ENCODE measurements around the gene SLC16A3.
"Not testable (repeated sequence)": the region's sequence is repeated elsewhere in the genome, so short reads cannot be mapped to it uniquely, and the experiment has no call there.

SLC16A3 gene

GRCh38 chr17:82247856-82248671, 19.2 kb downstream of the SLC16A3 start:
- no peak for TF ChIP-seq CTCF (IDR thresholded peaks at IDR 0.05; ENCODE audit: low read depth, low read length)
- no peak for DNase-seq (ENCODE audit: extremely low read depth, low read depth)

GRCh38 chr17:82248815-82249674, 20.2 kb downstream of the SLC16A3 start:
- no peak for TF ChIP-seq CTCF (IDR thresholded peaks at IDR 0.05; ENCODE audit: low read depth, low read length)
- DNase-seq (ENCODE audit: extremely low read depth, low read depth) = no peak

GRCh38 chr17:82249896-82250581, 21.2 kb downstream of the SLC16A3 start:
- DNase-seq (ENCODE audit: extremely low read depth, low read depth) = no peak

GRCh38 chr17:82250868-82251500, 22.1 kb downstream of the SLC16A3 start:
- TF ChIP-seq CTCF (IDR thresholded peaks at IDR 0.05; ENCODE audit: low read depth, low read length) = no peak
- no peak for DNase-seq (ENCODE audit: extremely low read depth, low read depth)

More at GRCh38 chr17:82249896-82250581, 21.2 kb downstream of the SLC16A3 start:
- no peak for TF ChIP-seq CTCF (IDR thresholded peaks at IDR 0.05; ENCODE audit: low read depth, low read length)

GRCh38 chr17:82252511-82253178, 23.8 kb downstream of the SLC16A3 start:
- DNase-seq (ENCODE audit: extremely low read depth, low read depth) = no peak
- TF ChIP-seq CTCF (IDR thresholded peaks at IDR 0.05; ENCODE audit: low read depth, low read length) = no peak

- no peak for DNase-seq (ENCODE audit: extremely low read depth, low read depth)
- no peak for TF ChIP-seq CTCF (IDR thresholded peaks at IDR 0.05; ENCODE audit: low read depth, low read length)
These were observed 24.3 kb downstream of the SLC16A3 start for GRCh38 chr17:82253179-82253544.

- DNase-seq (ENCODE audit: extremely low read depth, low read depth) = not testable (repeated sequence)
These were observed 25.3 kb downstream of the SLC16A3 start for GRCh38 chr17:82254096-82254495.

GRCh38 chr17:82254746-82255145, 25.9 kb downstream of the SLC16A3 start:
- DNase-seq (ENCODE audit: extremely low read depth, low read depth) = not testable (repeated sequence)

Data from AG09319 (cell line).